Parathyroid adenoma (tissue), 2 donors: ENCODE results near the gene PRPF19.

Experiments
- H2AFZ ChIP-seq: fragments of 300-600 bp; sonication (generic); one replicate; pipeline ENCODE4 v1.7.0; 2017; ENCODE audit warnings: antibody characterized with exemption, mild to moderate bottlenecking
- H3K27ac ChIP-seq: fragments of 300-600 bp; sonication (generic); one replicate; pipeline ENCODE4 v1.7.0; 2017
- H3K27me3 ChIP-seq: fragments of 300-600 bp; sonication (generic); one replicate; pipeline ENCODE4 v1.7.0; 2017; ENCODE audit warnings: low read length; ENCODE audit not compliant: control insufficient read depth, insufficient read depth
- H3K36me3 ChIP-seq: fragments of 300-600 bp; sonication (generic); one replicate; pipeline ENCODE4 v1.7.0; 2017; ENCODE audit warnings: low read length; ENCODE audit not compliant: control insufficient read depth, insufficient read depth
- H3K4me1 ChIP-seq: fragments of 300-600 bp; sonication (generic); one replicate; pipeline ENCODE4 v1.7.0; 2017; ENCODE audit warnings: control low read depth
- H3K4me2 ChIP-seq: fragments of 300-600 bp; sonication (generic); one replicate; pipeline ENCODE4 v1.7.0; 2017; ENCODE audit warnings: low read length
- H3K4me3 ChIP-seq: fragments of 300-600 bp; sonication (generic); one replicate; pipeline ENCODE4 v1.7.0; 2017; ENCODE audit warnings: low read depth, low read length
- H3K79me2 ChIP-seq: fragments of 300-600 bp; sonication (generic); one replicate; pipeline ENCODE4 v1.7.0; 2017; ENCODE audit warnings: control low read depth
- H3K9ac ChIP-seq: fragments of 300-600 bp; sonication (generic); one replicate; pipeline ENCODE4 v1.7.0; 2017; ENCODE audit warnings: mild to moderate bottlenecking
- H3K9me3 ChIP-seq: fragments of 300-600 bp; sonication (generic); one replicate; pipeline ENCODE4 v1.7.0; 2017; ENCODE audit warnings: low read length; ENCODE audit not compliant: control insufficient read depth
- TF ChIP-seq, protein P1 (sequence below): fragments of 300-600 bp; sonication (generic); IDR thresholded peaks from one replicate; pipeline ENCODE4 v1.7.0; 2017; ENCODE audit warnings: antibody characterized with exemption, mild to moderate bottlenecking
- donor health status: primary hyperparathyroidism.

The PRPF19 gene

GRCh38 chr11:60869451-60869825 lies 36.9 kb downstream of the PRPF19 start:
- peak overlapping the region; percentile 99 for H3K27ac ChIP-seq
- TF ChIP-seq, protein P1, sequence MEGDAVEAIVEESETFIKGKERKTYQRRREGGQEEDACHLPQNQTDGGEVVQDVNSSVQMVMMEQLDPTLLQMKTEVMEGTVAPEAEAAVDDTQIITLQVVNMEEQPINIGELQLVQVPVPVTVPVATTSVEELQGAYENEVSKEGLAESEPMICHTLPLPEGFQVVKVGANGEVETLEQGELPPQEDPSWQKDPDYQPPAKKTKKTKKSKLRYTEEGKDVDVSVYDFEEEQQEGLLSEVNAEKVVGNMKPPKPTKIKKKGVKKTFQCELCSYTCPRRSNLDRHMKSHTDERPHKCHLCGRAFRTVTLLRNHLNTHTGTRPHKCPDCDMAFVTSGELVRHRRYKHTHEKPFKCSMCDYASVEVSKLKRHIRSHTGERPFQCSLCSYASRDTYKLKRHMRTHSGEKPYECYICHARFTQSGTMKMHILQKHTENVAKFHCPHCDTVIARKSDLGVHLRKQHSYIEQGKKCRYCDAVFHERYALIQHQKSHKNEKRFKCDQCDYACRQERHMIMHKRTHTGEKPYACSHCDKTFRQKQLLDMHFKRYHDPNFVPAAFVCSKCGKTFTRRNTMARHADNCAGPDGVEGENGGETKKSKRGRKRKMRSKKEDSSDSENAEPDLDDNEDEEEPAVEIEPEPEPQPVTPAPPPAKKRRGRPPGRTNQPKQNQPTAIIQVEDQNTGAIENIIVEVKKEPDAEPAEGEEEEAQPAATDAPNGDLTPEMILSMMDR, result no peak

GRCh38 chr11:60868682-60869450 lies 37.5 kb downstream of the PRPF19 start:
- Histone ChIP-seq H3K27ac (peak overlapping the region; percentile 99), H3K9ac (no peak overlapping the region), H3K4me3 (no peak overlapping the region), H3K4me1 (peaks cover 46% of the 10 kb centered on the region), H3K36me3 (no peaks in the 10 kb centered on the region), H2AFZ (no peak overlapping the region), H3K79me2 (no peaks in the 10 kb centered on the region), H3K9me3 (no peaks in the 10 kb centered on the region), H3K4me2 (no peak overlapping the region), H3K27me3 (no peaks in the 10 kb centered on the region)
- TF ChIP-seq, protein P1, result no peak

More at GRCh38 chr11:60869451-60869825, 36.9 kb downstream of the PRPF19 start:
- Histone ChIP-seq H3K9me3 (no peaks in the 10 kb centered on the region), H2AFZ (no peak overlapping the region), H3K4me3 (no peak overlapping the region), H3K4me2 (no peak overlapping the region), H3K9ac (no peak overlapping the region), H3K4me1 (peaks cover 48% of the 10 kb centered on the region), H3K27me3 (no peaks in the 10 kb centered on the region), H3K79me2 (no peaks in the 10 kb centered on the region), H3K36me3 (no peaks in the 10 kb centered on the region)

GRCh38 chr11:60867871-60868681 lies 38.3 kb downstream of the PRPF19 start:
- no peak overlapping the region for H3K4me3 ChIP-seq
- peak overlapping the region; percentile 50 for H3K27ac ChIP-seq
- peak overlapping the region; percentile 39 for H2AFZ ChIP-seq
- no peak overlapping the region for H3K9ac ChIP-seq
- H3K79me2 ChIP-seq, result no peaks in the 10 kb centered on the region
- TF ChIP-seq, protein P1, result no peak
- H3K4me1 ChIP-seq, result peaks cover 41% of the 10 kb centered on the region
- H3K4me2 ChIP-seq, result no peak overlapping the region
- no peaks in the 10 kb centered on the region for H3K27me3 ChIP-seq
- H3K36me3 ChIP-seq, result no peaks in the 10 kb centered on the region
- no peaks in the 10 kb centered on the region for H3K9me3 ChIP-seq

- no peak within 1 kb of the TSS for H3K4me3 ChIP-seq
- peaks cover 32% of the 10 kb centered on the region for H3K4me1 ChIP-seq
- H3K4me2 ChIP-seq, result no peak within 1 kb of the TSS
- no peaks in the 10 kb centered on the region for H3K9me3 ChIP-seq
- H3K9ac ChIP-seq, result no peak within 1 kb of the TSS
- no peaks in the 10 kb centered on the region for H3K27me3 ChIP-seq
- H2AFZ ChIP-seq, result peak within 1 kb of the TSS; percentile 39
- no peaks in the 10 kb centered on the region for H3K79me2 ChIP-seq
- TF ChIP-seq, protein P1, result no peak
- H3K27ac ChIP-seq, result peak within 1 kb of the TSS; percentile 50
- H3K36me3 ChIP-seq, result no peaks in the 10 kb centered on the region
These were observed 39.2 kb downstream of the PRPF19 start, which contains the start of gene ZP1 for GRCh38 chr11:60866911-60867870. TSS of gene ZP1 (plus strand) at chr11:60867542. CDS start at chr11:60867562, 20 bp downstream.
